A172 (cell line): ENCODE results near the gene BNIP5. TPM values are rescaled to one million over a fixed set of nuclear protein-coding genes. Genes with fewer than 3 reads are reported as not detected.
A peak's percentile ranks its signal among the peaks of the same experiment; 100 is the strongest.
"Not testable (repeated sequence)": the region's sequence is repeated elsewhere in the genome, so short reads cannot be mapped to it uniquely, and the experiment has no call there.

Experiments
- DNase-seq: peaks from one replicate; pipeline ENCODE4 v3.0.0-alpha.2; 2015; ENCODE audit warnings: low spot score
- total RNA-seq: library from RNA; depleted of rRNA; stranded (reverse); fragments of >200 nt; shearing (Covaris generic); gene quantifications from 2 replicates; pipeline ENCODE4 v1.2.3, GENCODE V29; 2014

The BNIP5 gene
- total RNA-seq, 1 experiment from 2014 or later = not detected

- DNase-seq = peak; percentile 68
Observed at GRCh38 chr6:36364669-36365479, 28.2 kb upstream of the BNIP5 start.

GRCh38 chr6:36364061-36364635 lies 27.5 kb upstream of the BNIP5 start:
- DNase-seq = not testable (repeated sequence)

- DNase-seq = not testable (repeated sequence)
Observed at GRCh38 chr6:36363371-36363752, 26.7 kb upstream of the BNIP5 start.

GRCh38 chr6:36362551-36363370 lies 26.1 kb upstream of the BNIP5 start:
- DNase-seq = no peak

GRCh38 chr6:36361071-36361470 lies 24.4 kb upstream of the BNIP5 start:
- no peak for DNase-seq

- DNase-seq = peak; percentile 72
Observed at GRCh38 chr6:36360241-36361054, 23.8 kb upstream of the BNIP5 start.

GRCh38 chr6:36358226-36358915 lies 21.7 kb upstream of the BNIP5 start:
- DNase-seq = peak; percentile 68

GRCh38 chr6:36357872-36358225 lies 21.2 kb upstream of the BNIP5 start:
- no peak for DNase-seq

- no peak for DNase-seq
Observed at GRCh38 chr6:36355819-36356218, 19.1 kb upstream of the BNIP5 start.

GRCh38 chr6:36353411-36353915 lies 16.8 kb upstream of the BNIP5 start:
- no peak for DNase-seq

GRCh38 chr6:36352477-36353157 lies 15.9 kb upstream of the BNIP5 start:
- no peak for DNase-seq

GRCh38 chr6:36350681-36351571 lies 14.2 kb upstream of the BNIP5 start:
- DNase-seq = peak; percentile 92

- DNase-seq = peak; percentile 34
Observed at GRCh38 chr6:36350082-36350481, 13.4 kb upstream of the BNIP5 start.

GRCh38 chr6:36349240-36349639 lies 12.6 kb upstream of the BNIP5 start:
- DNase-seq = no peak

GRCh38 chr6:36347621-36348020 lies 10.9 kb upstream of the BNIP5 start:
- no peak for DNase-seq

GRCh38 chr6:36346486-36347273 lies 10.0 kb upstream of the BNIP5 start:
- no peak for DNase-seq

GRCh38 chr6:36345681-36346466 lies 9.2 kb upstream of the BNIP5 start:
- DNase-seq = no peak
